HFFc6 (cell line): ENCODE results near the gene TUBA3E. TPM values are rescaled to one million over a fixed set of nuclear protein-coding genes. Genes with fewer than 3 reads are reported as not detected.
"Not testable (repeated sequence)": the region's sequence is repeated elsewhere in the genome, so short reads cannot be mapped to it uniquely, and the experiment has no call there.

ENCODE experiments used
- DNase-seq: peaks from one replicate; pipeline ENCODE4 v3.0.0-alpha.2; 2018
- H3K27ac Mint-ChIP-seq: 2 replicates; pipeline ENCODE4 v1.8.0; 2020; ENCODE audit warnings: mild to moderate bottlenecking, mixed read lengths
- H3K27me3 Mint-ChIP-seq: 2 replicates; pipeline ENCODE4 v1.8.0; 2021; ENCODE audit warnings: mild to moderate bottlenecking, moderate library complexity, mixed read lengths; ENCODE audit not compliant: insufficient read depth
- H3K36me3 Mint-ChIP-seq: 2 replicates; pipeline ENCODE4 v1.8.0; 2021; ENCODE audit warnings: low read depth, mixed read lengths
- H3K4me1 Mint-ChIP-seq: 2 replicates; pipeline ENCODE4 v1.8.0; 2020; ENCODE audit warnings: low read depth, mixed read lengths
- H3K4me3 Mint-ChIP-seq: 2 replicates; pipeline ENCODE4 v1.8.0; 2020; ENCODE audit warnings: mild to moderate bottlenecking, moderate library complexity, mixed read lengths
- H3K9me3 Mint-ChIP-seq: 2 replicates; pipeline ENCODE4 v1.8.0; 2020; ENCODE audit warnings: mild to moderate bottlenecking, mixed read lengths
- CTCF ChIP-seq: fragments of 200-600 bp; sonication (generic); IDR thresholded peaks from 2 replicates; pipeline ENCODE4 v1.5.0; 2021; ENCODE audit warnings: antibody characterized with exemption, mild to moderate bottlenecking
- total RNA-seq, 6 experiments: library from RNA; stranded (reverse); fragmentation: NEBNext Ultra II Directional; extraction: Animal tissue kit (Norgen Biotek cat#: 25700); gene quantifications; 2 replicates in 1 of 6; 3 replicates in 5 of 6; pipeline ENCODE4 v1.2.3, GENCODE V29; 2021

TUBA3E gene
- total RNA-seq, 6 experiments from 2014 or later = not detected

GRCh38 chr2:130181880-130182682 lies 16.2 kb downstream of the TUBA3E start, which contains the start of gene MZT2B:
Gene MZT2B, plus strand, starts transcription at chr2:130182262. Its CDS starts 21 bp downstream, at chr2:130182283.
- Mint-ChIP-seq H3K27ac (peak within 1 kb of the TSS; percentile 92), H3K4me3 (peak within 1 kb of the TSS; percentile 98), H3K4me1 (peaks cover 29% of the 10 kb centered on the region)
- H3K9me3 Mint-ChIP-seq, H3K27me3 Mint-ChIP-seq, H3K36me3 Mint-ChIP-seq: not testable (repeated sequence)
- DNase-seq = peak; percentile 69
- TF ChIP-seq CTCF = peak; percentile 90

- peaks cover 27% of the 10 kb centered on the region for H3K4me1 Mint-ChIP-seq
- H3K27me3 Mint-ChIP-seq = peaks cover 2% of the 10 kb centered on the region; the same call in 1 of the 2 replicates
- DNase-seq = peak; percentile 96
- H3K36me3 Mint-ChIP-seq = peaks cover 3% of the 10 kb centered on the region; the same call in 1 of the 2 replicates
- H3K27ac Mint-ChIP-seq = peak within 1 kb of the TSS; percentile 92
- TF ChIP-seq CTCF = no peak
- no peaks in the 10 kb centered on the region for H3K9me3 Mint-ChIP-seq
- peak within 1 kb of the TSS; percentile 98 for H3K4me3 Mint-ChIP-seq
Observed at GRCh38 chr2:130181325-130181879, 16.8 kb downstream of the TUBA3E start, which contains the start of gene SMPD4. Gene SMPD4, minus strand, starts transcription at chr2:130181602. Its CDS starts 5,010 bp downstream, at chr2:130176592.

- peak; percentile 29 for DNase-seq
- H3K27me3 Mint-ChIP-seq, H3K36me3 Mint-ChIP-seq, H3K9me3 Mint-ChIP-seq: not testable (repeated sequence)
- Mint-ChIP-seq H3K4me1 (peaks cover 20% of the 10 kb centered on the region), H3K27ac (peak overlapping the region; percentile 92), H3K4me3 (peak overlapping the region; percentile 98)
Observed at GRCh38 chr2:130180404-130181324, 17.6 kb downstream of the TUBA3E start.

- not testable (repeated sequence) for H3K4me3 Mint-ChIP-seq, H3K36me3 Mint-ChIP-seq, H3K9me3 Mint-ChIP-seq, H3K4me1 Mint-ChIP-seq, DNase-seq, H3K27me3 Mint-ChIP-seq
- H3K27ac Mint-ChIP-seq = peak overlapping the region; percentile 13; the same call in 1 of the 2 replicates
Observed at GRCh38 chr2:130174866-130175265, 23.4 kb downstream of the TUBA3E start.

- Mint-ChIP-seq H3K27me3 (no peaks in the 10 kb centered on the region), H3K4me3 (no peak overlapping the region), H3K9me3 (no peaks in the 10 kb centered on the region), H3K36me3 (peaks cover 8% of the 10 kb centered on the region), H3K4me1 (no peaks in the 10 kb centered on the region), H3K27ac (no peak overlapping the region)
- no peak for TF ChIP-seq CTCF
- no peak for DNase-seq
Observed at GRCh38 chr2:130169896-130170295, 28.3 kb downstream of the TUBA3E start.

- DNase-seq, H3K4me1 Mint-ChIP-seq: not testable (repeated sequence)
Observed at GRCh38 chr2:130169163-130169562, 29.1 kb downstream of the TUBA3E start.

GRCh38 chr2:130166611-130167010 lies 31.6 kb downstream of the TUBA3E start:
- not testable (repeated sequence) for DNase-seq, H3K27me3 Mint-ChIP-seq, H3K4me1 Mint-ChIP-seq, H3K9me3 Mint-ChIP-seq, H3K27ac Mint-ChIP-seq, H3K4me3 Mint-ChIP-seq
- peaks cover 13% of the 10 kb centered on the region for H3K36me3 Mint-ChIP-seq

More at GRCh38 chr2:130169163-130169562, 29.1 kb downstream of the TUBA3E start:
- peaks cover 13% of the 10 kb centered on the region for H3K36me3 Mint-ChIP-seq
- H3K9me3 Mint-ChIP-seq, H3K4me3 Mint-ChIP-seq, H3K27ac Mint-ChIP-seq, H3K27me3 Mint-ChIP-seq: not testable (repeated sequence)
